RPMI7951 (cell line): ENCODE results near the gene MKLN1. TPM values are rescaled to one million over a fixed set of nuclear protein-coding genes. Genes with fewer than 3 reads are reported as not detected.

Experiments
- DNase-seq: peaks from one replicate; pipeline ENCODE4 v3.0.0-alpha.2; 2012; ENCODE audit warnings: low read depth
- total RNA-seq: library from RNA; depleted of rRNA; stranded (reverse); fragments of >200 nt; shearing (Covaris generic); gene quantifications from 2 replicates; pipeline ENCODE4 v1.2.3, GENCODE V29; 2014; rRNA removed

Gene MKLN1
- total RNA-seq, 1 experiment from 2014 or later, result 32.0 TPM

- DNase-seq, result peak; percentile 69
Observed at GRCh38 chr7:131546126-131546525, 218.4 kb downstream of the MKLN1 start.

Other genes starting within 250 kb of the MKLN1 start
- 48.2 and 49.0 TPM in 2 replicates for gene PODXL, start 228.8 kb downstream of the MKLN1 start, total RNA-seq